Measurements from ENCODE around the gene CYTH3. TPM values are rescaled to one million over a fixed set of nuclear protein-coding genes. Genes with fewer than 3 reads are reported as not detected.
"Not testable (repeated sequence)": the region's sequence is repeated elsewhere in the genome, so short reads cannot be mapped to it uniquely, and the experiment has no call there.

Gene CYTH3
- total and polyA plus RNA-seq, 5 donors: 23.5 to 40.2 (median 29.1) TPM

- H3K27me3 ChIP-seq (ENCODE audit: control insufficient read depth, insufficient read depth); ATAC-seq; DNase-seq; intact Hi-C loops (cut with DNase I); H3K9me3 ChIP-seq (ENCODE audit: control insufficient read depth, low read length); H3K4me1 ChIP-seq (ENCODE audit: control insufficient read depth, insufficient read depth, low read length); H3K27ac ChIP-seq (ENCODE audit: low read length); H3K4me3 ChIP-seq (ENCODE audit: low read length): not testable (repeated sequence)
- WGBS: 95% methylated on average over 4 of the region's 4 CpGs
These were observed 29.0 kb upstream of the CYTH3 start for GRCh38 chr7:6301446-6301845.

DNA sequence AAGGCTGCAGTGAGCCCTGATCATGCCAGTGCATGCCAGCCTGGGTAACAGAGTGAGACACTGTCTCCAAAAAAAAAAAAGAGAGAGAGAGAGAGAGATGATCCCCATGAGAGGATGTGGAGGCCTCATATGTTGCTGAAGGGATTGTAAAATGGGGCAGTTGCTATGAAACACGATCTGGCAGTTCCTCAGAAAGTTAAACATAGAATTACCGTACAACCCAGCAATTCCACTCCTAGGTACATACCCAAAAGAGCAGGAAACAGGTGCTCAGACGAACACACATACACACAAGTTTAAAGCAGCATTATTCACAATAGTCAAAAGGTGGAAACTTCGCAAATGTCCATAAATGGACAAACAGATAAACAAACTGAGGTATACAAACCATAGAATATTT is 27.4 kb upstream of the CYTH3 start:
- DNase-seq: no peak
- no peak overlapping the region for H3K4me3 ChIP-seq (ENCODE audit: low read length)
- intact Hi-C loops (cut with DNase I): no loop called here
- 81% methylated on average over 4 of the region's 4 CpGs for WGBS
- no peak for ATAC-seq
- no peak overlapping the region for H3K27ac ChIP-seq (ENCODE audit: low read length)
- no peaks in the 10 kb centered on the region for H3K27me3 ChIP-seq (ENCODE audit: control insufficient read depth, insufficient read depth)
- H3K4me1 ChIP-seq (ENCODE audit: control insufficient read depth, insufficient read depth, low read length): no peaks in the 10 kb centered on the region
- no peaks in the 10 kb centered on the region for H3K9me3 ChIP-seq (ENCODE audit: control insufficient read depth, low read length)

- Histone ChIP-seq H3K4me3 (ENCODE audit: low read length) (no peak overlapping the region), H3K9me3 (ENCODE audit: control insufficient read depth, low read length) (no peaks in the 10 kb centered on the region), H3K27me3 (ENCODE audit: control insufficient read depth, insufficient read depth) (no peaks in the 10 kb centered on the region), H3K27ac (ENCODE audit: low read length) (no peak overlapping the region), H3K4me1 (ENCODE audit: control insufficient read depth, insufficient read depth, low read length) (no peaks in the 10 kb centered on the region)
- 60% methylated on average over 6 of the region's 6 CpGs for WGBS
- ATAC-seq (no peak), DNase-seq (no peak)
- intact Hi-C loops (cut with DNase I): no loop called here
These were observed 22.4 kb upstream of the CYTH3 start for GRCh38 chr7:6294839-6295238.

DNA sequence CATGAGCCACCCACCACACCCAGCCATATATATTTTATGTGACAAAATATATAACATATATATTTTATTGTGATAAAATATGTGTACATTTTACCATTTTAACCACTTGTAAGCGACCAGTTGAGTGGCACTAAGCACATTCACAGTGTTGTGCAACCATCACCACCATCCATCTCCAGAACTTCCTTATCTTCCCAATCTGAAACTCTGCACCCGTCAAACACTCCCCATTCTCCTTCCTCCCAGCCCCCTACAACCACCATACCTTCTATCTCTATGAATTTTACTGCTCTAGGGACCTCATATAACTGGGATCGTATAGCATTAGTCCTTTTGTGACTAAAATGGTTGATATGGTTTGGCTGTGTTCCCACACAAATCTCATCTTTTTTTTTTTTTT is 20.8 kb upstream of the CYTH3 start:
- intact Hi-C loops (cut with DNase I): no loop called here
- WGBS: 79% methylated on average over 3 of the region's 3 CpGs
- ATAC-seq (no peak), DNase-seq (no peak)
- H3K9me3 ChIP-seq (ENCODE audit: control insufficient read depth, low read length): no peaks in the 10 kb centered on the region
- no peaks in the 10 kb centered on the region for H3K4me1 ChIP-seq (ENCODE audit: control insufficient read depth, insufficient read depth, low read length)
- H3K27me3 ChIP-seq (ENCODE audit: control insufficient read depth, insufficient read depth): no peaks in the 10 kb centered on the region
- H3K27ac ChIP-seq (ENCODE audit: low read length): no peak overlapping the region
- no peak overlapping the region for H3K4me3 ChIP-seq (ENCODE audit: low read length)

- DNase-seq; H3K4me3 ChIP-seq (ENCODE audit: low read length); H3K27ac ChIP-seq (ENCODE audit: low read length); H3K27me3 ChIP-seq (ENCODE audit: control insufficient read depth, insufficient read depth); ATAC-seq; intact Hi-C loops (cut with DNase I); H3K9me3 ChIP-seq (ENCODE audit: control insufficient read depth, low read length); H3K4me1 ChIP-seq (ENCODE audit: control insufficient read depth, insufficient read depth, low read length): not testable (repeated sequence)
- 95% methylated on average over 12 of the region's 12 CpGs for WGBS
These were observed 19.5 kb upstream of the CYTH3 start for GRCh38 chr7:6291941-6292340.

DNA sequence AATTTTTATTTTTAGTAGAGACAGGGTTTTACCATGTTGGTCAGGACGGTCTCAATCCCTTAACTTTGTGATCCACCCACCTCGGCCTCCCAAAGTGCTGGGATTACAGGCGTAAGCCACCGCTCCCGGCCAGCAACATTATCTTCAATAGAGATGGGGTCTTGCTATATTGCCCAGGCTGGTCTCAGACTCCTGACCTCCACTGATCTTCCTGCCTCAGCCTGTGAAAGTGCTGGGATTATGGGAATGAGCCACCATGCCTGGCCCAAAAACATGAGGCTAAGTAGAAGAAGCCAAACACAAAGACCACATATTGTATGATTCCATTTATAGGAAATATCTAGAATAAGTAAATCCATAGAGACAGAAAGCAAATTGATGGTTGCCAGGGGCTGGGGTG is 19.1 kb upstream of the CYTH3 start:
- DNase-seq: no peak
- Histone ChIP-seq H3K27me3 (ENCODE audit: control insufficient read depth, insufficient read depth) (no peaks in the 10 kb centered on the region), H3K27ac (ENCODE audit: low read length) (no peak overlapping the region), H3K9me3 (ENCODE audit: control insufficient read depth, low read length) (no peaks in the 10 kb centered on the region), H3K4me1 (ENCODE audit: control insufficient read depth, insufficient read depth, low read length) (no peaks in the 10 kb centered on the region), H3K4me3 (ENCODE audit: low read length) (no peak overlapping the region)
- ATAC-seq: no peak
- 97% methylated on average over 5 of the region's 5 CpGs for WGBS
- intact Hi-C loops (cut with DNase I): no loop called here

DNA sequence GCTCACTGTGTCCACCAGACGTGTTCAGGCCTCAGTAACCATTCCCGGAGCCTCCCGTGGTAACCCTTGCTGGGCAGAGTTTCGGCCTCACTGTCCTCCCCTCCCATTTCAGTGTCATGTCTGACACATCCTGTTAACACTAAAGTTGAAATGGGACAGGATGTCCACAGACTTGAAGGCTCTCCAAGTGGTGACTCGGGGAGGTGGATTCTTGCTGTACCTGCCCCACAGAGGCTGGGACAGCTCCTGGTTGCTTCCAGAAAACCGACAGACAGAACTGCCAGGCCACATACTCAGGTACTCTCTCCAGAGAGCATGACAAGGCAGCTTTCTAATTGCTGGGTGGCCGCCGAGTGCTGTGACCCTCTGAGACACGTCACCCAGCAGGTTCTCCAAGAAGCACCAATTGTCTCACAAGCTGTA is 17.9 kb upstream of the CYTH3 start:
- intact Hi-C loops (cut with DNase I): no loop called here
- no peak for DNase-seq
- no peak overlapping the region for H3K27ac ChIP-seq (ENCODE audit: low read length)
- ATAC-seq: no peak
- H3K9me3 ChIP-seq (ENCODE audit: control insufficient read depth, low read length): no peaks in the 10 kb centered on the region
- no peaks in the 10 kb centered on the region for H3K4me1 ChIP-seq (ENCODE audit: control insufficient read depth, insufficient read depth, low read length)
- no peak overlapping the region for H3K4me3 ChIP-seq (ENCODE audit: low read length)
- 65% methylated on average over 9 of the region's 9 CpGs for WGBS
- no peaks in the 10 kb centered on the region for H3K27me3 ChIP-seq (ENCODE audit: control insufficient read depth, insufficient read depth)

- Histone ChIP-seq H3K4me1 (ENCODE audit: control insufficient read depth, insufficient read depth, low read length) (no peaks in the 10 kb centered on the region), H3K27me3 (ENCODE audit: control insufficient read depth, insufficient read depth) (no peaks in the 10 kb centered on the region), H3K9me3 (ENCODE audit: control insufficient read depth, low read length) (no peaks in the 10 kb centered on the region), H3K4me3 (ENCODE audit: low read length) (no peak overlapping the region), H3K27ac (ENCODE audit: low read length) (no peak overlapping the region)
- ATAC-seq: no peak
- intact Hi-C loops (cut with DNase I): no loop called here
- 96% methylated on average over 2 of the region's 2 CpGs for WGBS
- DNase-seq: no peak
These were observed 15.9 kb upstream of the CYTH3 start for GRCh38 chr7:6288270-6288860.

GRCh38 chr7:6286486-6286885 is 14.1 kb upstream of the CYTH3 start:
- intact Hi-C loops (cut with DNase I): no loop called here
- Histone ChIP-seq H3K4me3 (ENCODE audit: low read length) (no peak overlapping the region), H3K9me3 (ENCODE audit: control insufficient read depth, low read length) (no peaks in the 10 kb centered on the region), H3K27ac (ENCODE audit: low read length) (no peak overlapping the region), H3K4me1 (ENCODE audit: control insufficient read depth, insufficient read depth, low read length) (no peaks in the 10 kb centered on the region), H3K27me3 (ENCODE audit: control insufficient read depth, insufficient read depth) (no peaks in the 10 kb centered on the region)
- ATAC-seq (no peak), DNase-seq (no peak)
- WGBS: 89% methylated on average over 8 of the region's 8 CpGs

GRCh38 chr7:6284461-6285360 is 12.3 kb upstream of the CYTH3 start:
- Histone ChIP-seq H3K27me3 (ENCODE audit: control insufficient read depth, insufficient read depth) (no peaks in the 10 kb centered on the region), H3K9me3 (ENCODE audit: control insufficient read depth, low read length) (no peaks in the 10 kb centered on the region), H3K4me1 (ENCODE audit: control insufficient read depth, insufficient read depth, low read length) (no peaks in the 10 kb centered on the region), H3K4me3 (ENCODE audit: low read length) (no peak overlapping the region), H3K27ac (ENCODE audit: low read length) (no peak overlapping the region)
- WGBS: 73% methylated on average over 20 of the region's 20 CpGs
- DNase-seq: no peak
- no peak for ATAC-seq
- intact Hi-C loops (cut with DNase I): no loop called here

DNA sequence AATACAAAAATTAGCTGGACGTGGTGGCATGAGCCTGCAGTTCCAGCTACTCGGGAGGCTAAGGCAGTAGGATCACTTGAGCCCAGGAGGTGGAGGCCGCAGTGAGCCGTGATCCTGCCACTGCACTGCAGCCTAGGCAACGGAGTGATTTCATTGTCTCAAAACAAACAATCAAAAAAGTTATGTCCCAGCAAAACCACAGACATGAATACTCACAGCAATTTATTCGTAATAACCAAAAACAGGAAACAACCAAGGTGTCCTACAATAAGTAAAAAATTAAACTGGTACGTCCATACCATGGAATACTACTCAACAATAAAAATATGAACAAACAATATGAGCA is 11.6 kb upstream of the CYTH3 start:
- intact Hi-C loops (cut with DNase I): no loop called here
- 91% methylated on average over 7 of the region's 7 CpGs for WGBS
- Histone ChIP-seq H3K27ac (ENCODE audit: low read length) (no peak overlapping the region), H3K4me3 (ENCODE audit: low read length) (no peak overlapping the region), H3K9me3 (ENCODE audit: control insufficient read depth, low read length) (no peaks in the 10 kb centered on the region), H3K27me3 (ENCODE audit: control insufficient read depth, insufficient read depth) (no peaks in the 10 kb centered on the region), H3K4me1 (ENCODE audit: control insufficient read depth, insufficient read depth, low read length) (no peaks in the 10 kb centered on the region)
- DNase-seq (no peak), ATAC-seq (no peak)

All from right cardiac atrium (tissue), 5 donors.